WI38 (cell line): ENCODE results near the gene RGS4.

Experiments used
- H3K4me3 ChIP-seq: 2 replicates; pipeline ENCODE4 v1.5.1; 2011; ENCODE audit warnings: low read depth, mild to moderate bottlenecking, control low read depth, low read length
- TF ChIP-seq, protein P1 (sequence below): IDR thresholded peaks from 2 replicates; pipeline ENCODE4 v1.5.1; 2012; ENCODE audit warnings: low read depth, mild to moderate bottlenecking, control low read depth, low read length

RGS4 gene

DNA sequence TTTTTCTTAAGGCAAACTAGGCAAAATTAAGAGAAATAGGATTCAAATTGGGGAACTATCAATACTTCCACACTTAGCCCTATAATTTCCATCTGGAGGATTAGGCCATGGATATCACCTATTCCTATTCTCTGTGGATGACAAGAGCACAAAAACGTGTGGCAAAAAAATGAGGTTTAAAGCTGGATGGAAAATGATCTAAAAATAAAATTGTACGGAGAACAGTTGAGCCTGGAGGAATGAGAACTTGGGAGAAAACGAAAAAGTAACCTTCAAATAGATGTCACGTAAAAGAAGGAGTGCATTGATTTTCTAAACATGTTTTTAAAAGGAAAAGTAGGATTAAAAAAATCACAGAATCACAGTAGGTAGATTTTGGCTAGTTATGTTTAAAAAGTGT, 55.7 kb downstream of the RGS4 start:
- no peak overlapping the region for H3K4me3 ChIP-seq
- TF ChIP-seq, protein P1, sequence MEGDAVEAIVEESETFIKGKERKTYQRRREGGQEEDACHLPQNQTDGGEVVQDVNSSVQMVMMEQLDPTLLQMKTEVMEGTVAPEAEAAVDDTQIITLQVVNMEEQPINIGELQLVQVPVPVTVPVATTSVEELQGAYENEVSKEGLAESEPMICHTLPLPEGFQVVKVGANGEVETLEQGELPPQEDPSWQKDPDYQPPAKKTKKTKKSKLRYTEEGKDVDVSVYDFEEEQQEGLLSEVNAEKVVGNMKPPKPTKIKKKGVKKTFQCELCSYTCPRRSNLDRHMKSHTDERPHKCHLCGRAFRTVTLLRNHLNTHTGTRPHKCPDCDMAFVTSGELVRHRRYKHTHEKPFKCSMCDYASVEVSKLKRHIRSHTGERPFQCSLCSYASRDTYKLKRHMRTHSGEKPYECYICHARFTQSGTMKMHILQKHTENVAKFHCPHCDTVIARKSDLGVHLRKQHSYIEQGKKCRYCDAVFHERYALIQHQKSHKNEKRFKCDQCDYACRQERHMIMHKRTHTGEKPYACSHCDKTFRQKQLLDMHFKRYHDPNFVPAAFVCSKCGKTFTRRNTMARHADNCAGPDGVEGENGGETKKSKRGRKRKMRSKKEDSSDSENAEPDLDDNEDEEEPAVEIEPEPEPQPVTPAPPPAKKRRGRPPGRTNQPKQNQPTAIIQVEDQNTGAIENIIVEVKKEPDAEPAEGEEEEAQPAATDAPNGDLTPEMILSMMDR, result no peak
